Fibroblast of villous mesenchyme (primary cell): ENCODE results near the gene LRRC4C. TPM values are rescaled to one million over a fixed set of nuclear protein-coding genes. Genes with fewer than 3 reads are reported as not detected.

Experiments used
- DNase-seq: peaks from one replicate; pipeline ENCODE4 v3.0.0-alpha.2; 2010; ENCODE audit warnings: low read depth
- H3K4me3 ChIP-seq: 2 replicates; pipeline ENCODE4 v1.5.1; 2011; ENCODE audit warnings: low read depth, mild to moderate bottlenecking, low read length
- total RNA-seq: library from RNA; depleted of rRNA; stranded (reverse); fragments of >200 nt; gene quantifications from 2 replicates; pipeline ENCODE4 v1.2.3, GENCODE V29; 2012
- TF ChIP-seq, protein P1 (sequence below): IDR thresholded peaks from 2 replicates; pipeline ENCODE4 v1.5.1; 2012; ENCODE audit warnings: low read depth, mild to moderate bottlenecking, low read length; ENCODE audit not compliant: insufficient read depth

Gene LRRC4C
- total RNA-seq, 1 donor, result under 0.01 TPM

GRCh38 chr11:40713083-40713482 lies 746.4 kb downstream of the LRRC4C start:
- DNase-seq, result no peak
- H3K4me3 ChIP-seq, result no peak overlapping the region
- TF ChIP-seq, protein P1, sequence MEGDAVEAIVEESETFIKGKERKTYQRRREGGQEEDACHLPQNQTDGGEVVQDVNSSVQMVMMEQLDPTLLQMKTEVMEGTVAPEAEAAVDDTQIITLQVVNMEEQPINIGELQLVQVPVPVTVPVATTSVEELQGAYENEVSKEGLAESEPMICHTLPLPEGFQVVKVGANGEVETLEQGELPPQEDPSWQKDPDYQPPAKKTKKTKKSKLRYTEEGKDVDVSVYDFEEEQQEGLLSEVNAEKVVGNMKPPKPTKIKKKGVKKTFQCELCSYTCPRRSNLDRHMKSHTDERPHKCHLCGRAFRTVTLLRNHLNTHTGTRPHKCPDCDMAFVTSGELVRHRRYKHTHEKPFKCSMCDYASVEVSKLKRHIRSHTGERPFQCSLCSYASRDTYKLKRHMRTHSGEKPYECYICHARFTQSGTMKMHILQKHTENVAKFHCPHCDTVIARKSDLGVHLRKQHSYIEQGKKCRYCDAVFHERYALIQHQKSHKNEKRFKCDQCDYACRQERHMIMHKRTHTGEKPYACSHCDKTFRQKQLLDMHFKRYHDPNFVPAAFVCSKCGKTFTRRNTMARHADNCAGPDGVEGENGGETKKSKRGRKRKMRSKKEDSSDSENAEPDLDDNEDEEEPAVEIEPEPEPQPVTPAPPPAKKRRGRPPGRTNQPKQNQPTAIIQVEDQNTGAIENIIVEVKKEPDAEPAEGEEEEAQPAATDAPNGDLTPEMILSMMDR, result no peak

DNA sequence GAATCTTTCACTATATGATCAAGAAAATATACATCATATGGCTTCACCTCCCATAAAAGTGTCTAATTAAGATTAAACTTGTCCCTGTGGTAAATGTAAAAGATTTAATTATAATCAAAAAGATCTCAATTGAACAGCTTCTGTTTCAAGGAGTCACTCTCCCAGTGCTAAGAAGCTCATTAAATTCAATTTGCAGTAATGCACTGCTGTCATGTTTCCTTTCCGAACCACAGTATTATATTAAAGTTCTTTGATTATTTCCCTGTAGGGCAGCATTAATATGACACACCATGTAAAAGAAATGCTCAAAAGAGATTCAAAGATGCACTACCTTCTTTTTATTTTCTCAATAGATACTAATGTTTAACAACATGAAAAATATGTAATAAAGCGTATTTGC lies 758.4 kb downstream of the LRRC4C start:
- DNase-seq, result no peak
- TF ChIP-seq, protein P1, result no peak
- H3K4me3 ChIP-seq, result no peak overlapping the region

DNA sequence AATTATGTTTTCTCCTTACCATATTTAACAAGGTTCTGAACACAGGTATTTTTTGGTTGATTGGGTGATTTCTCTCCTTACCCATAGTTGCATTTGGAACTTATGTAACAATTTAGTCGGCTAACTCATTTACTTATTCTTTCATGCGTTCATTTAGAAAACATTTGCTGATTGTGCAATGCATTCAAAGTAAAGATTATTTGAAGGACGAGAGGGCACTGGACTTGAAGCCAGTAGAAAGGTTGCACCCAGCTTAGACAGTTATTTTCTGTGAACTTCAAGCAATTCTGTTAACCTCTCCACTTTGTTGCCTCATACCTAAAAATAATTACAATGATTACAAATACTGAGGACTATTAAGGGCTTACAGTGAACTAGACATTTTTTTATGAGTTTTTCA lies 769.6 kb downstream of the LRRC4C start:
- H3K4me3 ChIP-seq, result no peak overlapping the region
- TF ChIP-seq, protein P1, result no peak

DNA sequence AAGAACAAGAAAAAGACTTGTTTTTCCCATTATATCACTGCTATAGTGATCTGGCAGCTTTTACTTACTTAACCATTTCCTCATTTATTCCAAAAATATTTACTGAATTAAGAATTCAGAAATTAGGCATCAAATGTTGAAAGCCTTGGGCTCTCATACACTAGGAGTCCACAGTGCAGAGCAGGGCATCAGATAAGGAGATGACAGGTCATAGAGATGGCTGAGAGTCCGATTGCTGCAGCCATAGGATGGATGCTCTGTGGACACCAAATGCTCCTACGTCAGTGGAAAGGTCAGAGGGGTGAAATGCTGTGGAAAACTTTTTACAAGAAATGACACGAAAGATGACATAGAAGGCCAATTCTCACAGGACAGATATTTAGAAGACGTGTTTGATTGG lies 771.1 kb downstream of the LRRC4C start:
- H3K4me3 ChIP-seq, result no peak overlapping the region
- TF ChIP-seq, protein P1, result no peak
- no peak for DNase-seq

More for the DNA sequence above, 769.6 kb downstream of the LRRC4C start:
- no peak for DNase-seq

DNA sequence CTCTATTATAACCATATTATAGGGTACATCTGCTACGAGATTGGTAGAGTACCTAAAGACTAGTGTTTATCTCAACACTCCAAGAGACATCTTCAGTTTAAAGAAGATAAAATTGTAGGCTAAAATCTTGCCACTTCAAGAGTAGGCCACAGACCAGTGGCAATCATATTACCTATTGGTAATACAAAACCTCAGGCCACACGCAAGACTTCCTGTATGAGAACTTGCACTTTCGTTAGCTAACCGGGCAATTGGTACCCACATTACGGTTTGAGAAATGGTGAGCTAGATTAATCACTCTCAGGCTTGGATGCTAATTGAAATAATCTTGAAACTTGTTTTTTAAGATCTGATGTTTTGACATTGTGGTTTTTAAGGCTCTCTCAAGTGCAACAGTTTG lies 772.7 kb downstream of the LRRC4C start:
- H3K4me3 ChIP-seq, result no peak overlapping the region
- DNase-seq, result no peak
- TF ChIP-seq, protein P1, result no peak

DNA sequence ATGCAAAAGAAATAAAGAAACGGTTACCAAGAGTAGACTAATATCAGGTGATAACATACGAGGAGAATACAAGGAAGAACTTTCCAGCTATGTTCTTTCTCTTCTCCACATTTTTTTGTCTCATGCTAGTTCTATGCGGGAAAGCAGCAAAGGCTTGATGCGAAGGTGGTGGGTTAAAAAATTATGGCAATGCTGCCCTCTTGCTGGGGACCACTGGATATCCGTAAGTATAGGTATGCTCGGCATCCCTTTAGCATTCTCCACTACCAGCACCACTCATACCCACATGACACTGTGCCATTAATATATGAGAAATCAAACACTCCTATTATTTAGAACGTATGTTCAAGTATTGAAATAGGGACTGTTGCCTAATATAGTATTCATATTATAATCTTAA lies 776.4 kb downstream of the LRRC4C start:
- DNase-seq, result no peak
- no peak overlapping the region for H3K4me3 ChIP-seq
- TF ChIP-seq, protein P1, result no peak

DNA sequence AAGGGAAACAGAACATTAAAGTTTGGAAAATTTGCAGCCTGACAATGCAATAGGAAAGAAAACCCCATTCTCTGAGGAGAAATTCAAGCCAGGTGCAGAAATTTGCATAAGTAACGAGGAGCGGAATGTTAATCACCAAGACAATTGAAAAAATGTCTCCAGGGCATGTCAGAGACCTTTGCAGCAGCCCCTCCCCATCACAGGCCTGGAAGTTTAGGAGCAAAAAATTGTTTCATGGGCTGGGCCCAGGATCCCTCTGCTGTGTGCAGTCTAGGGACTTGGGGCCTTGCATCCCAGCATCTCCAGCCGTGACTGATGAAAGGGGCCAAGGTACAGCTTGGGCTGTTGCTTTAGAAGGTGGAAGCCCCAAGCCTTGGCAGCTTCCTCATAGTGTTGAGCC lies 780.2 kb downstream of the LRRC4C start:
- no peak overlapping the region for H3K4me3 ChIP-seq
- DNase-seq, result no peak
- TF ChIP-seq, protein P1, result no peak
